ENCODE results near the gene CD200R1.

DNA sequence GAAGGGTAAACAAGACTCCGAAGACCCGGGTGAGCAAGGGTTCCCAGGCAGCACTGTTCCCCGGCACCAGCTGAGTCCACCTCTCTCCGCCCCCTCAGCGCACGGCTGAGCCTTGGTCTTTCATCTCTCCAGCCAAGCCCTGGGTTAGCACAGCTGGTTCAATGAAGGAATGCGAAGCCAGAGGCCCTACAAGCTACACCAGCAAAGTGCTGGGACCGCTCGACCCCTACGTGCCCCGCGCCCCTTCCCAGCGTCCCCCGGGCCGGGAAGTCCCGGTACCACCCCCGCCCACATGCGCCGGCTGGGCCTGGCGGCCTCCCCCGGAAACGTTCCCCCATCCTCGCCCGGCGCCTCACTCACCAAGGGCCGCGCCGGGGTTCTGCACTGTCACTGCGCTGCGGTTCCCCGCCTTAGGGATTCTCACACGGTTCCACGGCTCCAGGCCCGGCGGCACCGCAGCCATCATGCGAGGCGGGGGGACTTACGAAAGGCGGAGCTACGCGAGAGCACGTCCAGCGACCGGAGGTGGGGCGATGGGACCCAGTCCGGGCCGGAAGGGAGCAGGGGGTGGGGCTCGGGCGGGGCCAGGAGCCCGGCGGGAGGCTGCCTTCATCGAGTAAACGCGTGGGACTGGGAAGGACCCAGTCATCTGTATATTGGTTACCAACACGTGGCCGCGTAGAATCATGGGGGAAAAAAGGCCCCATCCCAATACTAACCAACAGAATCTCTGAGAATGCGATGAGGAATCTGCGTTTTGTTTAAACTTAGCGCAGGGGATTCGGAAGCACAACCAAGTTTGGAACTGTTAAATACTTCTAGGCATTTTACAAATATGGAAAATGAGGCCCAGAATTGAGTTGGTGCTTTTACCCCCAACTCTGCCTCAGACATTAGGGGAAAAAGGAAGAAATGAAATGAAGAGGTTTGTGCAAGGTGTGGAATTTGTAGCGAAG is 44.6 kb upstream of the CD200R1 start:
- peak; percentile 25 for TF ChIP-seq POLR2A (IDR thresholded peaks at IDR 0.05; ENCODE audit: low read depth)
- TF ChIP-seq, protein P1, sequence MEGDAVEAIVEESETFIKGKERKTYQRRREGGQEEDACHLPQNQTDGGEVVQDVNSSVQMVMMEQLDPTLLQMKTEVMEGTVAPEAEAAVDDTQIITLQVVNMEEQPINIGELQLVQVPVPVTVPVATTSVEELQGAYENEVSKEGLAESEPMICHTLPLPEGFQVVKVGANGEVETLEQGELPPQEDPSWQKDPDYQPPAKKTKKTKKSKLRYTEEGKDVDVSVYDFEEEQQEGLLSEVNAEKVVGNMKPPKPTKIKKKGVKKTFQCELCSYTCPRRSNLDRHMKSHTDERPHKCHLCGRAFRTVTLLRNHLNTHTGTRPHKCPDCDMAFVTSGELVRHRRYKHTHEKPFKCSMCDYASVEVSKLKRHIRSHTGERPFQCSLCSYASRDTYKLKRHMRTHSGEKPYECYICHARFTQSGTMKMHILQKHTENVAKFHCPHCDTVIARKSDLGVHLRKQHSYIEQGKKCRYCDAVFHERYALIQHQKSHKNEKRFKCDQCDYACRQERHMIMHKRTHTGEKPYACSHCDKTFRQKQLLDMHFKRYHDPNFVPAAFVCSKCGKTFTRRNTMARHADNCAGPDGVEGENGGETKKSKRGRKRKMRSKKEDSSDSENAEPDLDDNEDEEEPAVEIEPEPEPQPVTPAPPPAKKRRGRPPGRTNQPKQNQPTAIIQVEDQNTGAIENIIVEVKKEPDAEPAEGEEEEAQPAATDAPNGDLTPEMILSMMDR (IDR thresholded peaks at IDR 0.05): no peak
- peak; percentile 70 to 92 for TF ChIP-seq POLR2AphosphoS5 (IDR thresholded peaks at IDR 0.05)

Data from esophagus muscularis mucosa (tissue), 3 donors.